Measurements from ENCODE around the gene IL1RN. TPM values are rescaled to one million over a fixed set of nuclear protein-coding genes. Genes with fewer than 3 reads are reported as not detected.

The IL1RN gene
- total and polyA plus RNA-seq, 2 of the 13 experiments (the other 11 are each of a cell fraction or from before 2014, with no cell fraction given): 21.2 to 101 TPM

GRCh38 chr2:113126845-113127645 lies at the start of gene IL1RN (continued):
- no peak for TF ChIP-seq TBP (CRISPR knock-in tag; IDR thresholded peaks at IDR 0.05)
- no peak for TF ChIP-seq SP2 (CRISPR knock-in tag; IDR thresholded peaks at IDR 0.05)
- TF ChIP-seq ZNF17 (CRISPR knock-in tag; IDR thresholded peaks at IDR 0.05): no peak
- TF ChIP-seq ZNF616 (CRISPR knock-in tag; IDR thresholded peaks at IDR 0.05; ENCODE audit: low read depth): no peak
- TF ChIP-seq ZNF468 (CRISPR knock-in tag; IDR thresholded peaks at IDR 0.05): no peak
- peak; percentile 91 for TF ChIP-seq HOXA5 (CRISPR knock-in tag; IDR thresholded peaks at IDR 0.05)
- peak; percentile 42; the same call in 1 of the 2 replicates for TF ChIP-seq TSC22D2 (CRISPR knock-in tag; IDR thresholded peaks at IDR 0.05; ENCODE audit: borderline replicate concordance)
- no peak for TF ChIP-seq PRMT3 (CRISPR knock-in tag; IDR thresholded peaks at IDR 0.05; ENCODE audit: borderline replicate concordance, low read depth)
- TF ChIP-seq TOE1 (CRISPR knock-in tag; IDR thresholded peaks at IDR 0.05): 0 out of 2 replicates have a peak, but pooled peaks have one; percentile 61
- TF ChIP-seq ZNF431 (CRISPR knock-in tag; IDR thresholded peaks at IDR 0.05; ENCODE audit: borderline replicate concordance, low read depth): peak; percentile 57; the same call in 1 of the 2 replicates
- TF ChIP-seq ZNF724P (CRISPR knock-in tag; IDR thresholded peaks at IDR 0.05; ENCODE audit: borderline replicate concordance): no peak
- TF ChIP-seq ZMAT3 (CRISPR knock-in tag; conservative IDR thresholded peaks at IDR 0.05): peak; percentile 93
- TF ChIP-seq SMAD3 (CRISPR knock-in tag; IDR thresholded peaks at IDR 0.05): peak; percentile 99
- TF ChIP-seq MYPOP (CRISPR knock-in tag; IDR thresholded peaks at IDR 0.05): peak; percentile 64; the same call in 1 of the 2 replicates
- no peak; the same call in 1 of the 2 replicates for TF ChIP-seq ZNF501 (CRISPR knock-in tag; IDR thresholded peaks at IDR 0.05)
- no peak for TF ChIP-seq ZNF598 (CRISPR knock-in tag; IDR thresholded peaks at IDR 0.05; ENCODE audit: borderline replicate concordance)
- peak; percentile 95 for TF ChIP-seq ARID3A (IDR thresholded peaks at IDR 0.05; ENCODE audit: low read depth, low read length)
- no peak for TF ChIP-seq ZNF687 (CRISPR knock-in tag; IDR thresholded peaks at IDR 0.05)
- no peak for TF ChIP-seq ZNF569 (CRISPR knock-in tag; IDR thresholded peaks at IDR 0.05; ENCODE audit: borderline replicate concordance)
- no peak; the same call in 1 of the 2 replicates for TF ChIP-seq HIVEP1 (CRISPR knock-in tag; IDR thresholded peaks at IDR 0.05)
- no peak for TF ChIP-seq MTF1 (CRISPR knock-in tag; IDR thresholded peaks at IDR 0.05)
- no peak for TF ChIP-seq ARID2 (CRISPR knock-in tag; IDR thresholded peaks at IDR 0.05; ENCODE audit: borderline replicate concordance)
- TF ChIP-seq ZNF543 (CRISPR knock-in tag; IDR thresholded peaks at IDR 0.05): no peak
